Panc1 (cell line): Measurements from ENCODE around the gene CALD1.

Experiments used
- POLR2AphosphoS5 ChIP-seq: IDR thresholded peaks from 2 replicates; pipeline ENCODE4 v1.6.1; 2012; ENCODE audit warnings: mild to moderate bottlenecking, low read depth, low read length, moderate library complexity
- SIN3A ChIP-seq: IDR thresholded peaks from 2 replicates; pipeline ENCODE4 v1.6.1; 2012; ENCODE audit warnings: low read depth, mild to moderate bottlenecking, low read length, moderate library complexity, borderline replicate concordance; ENCODE audit not compliant: insufficient read depth
- TCF7L2 ChIP-seq: IDR thresholded peaks from 2 replicates; pipeline ENCODE4 v1.6.1; 2011; ENCODE audit warnings: mild to moderate bottlenecking, low read depth, low read length, inconsistent platforms
- TF ChIP-seq, protein P1 (sequence below): fragments of 450-650 bp; IDR thresholded peaks from 2 replicates; pipeline ENCODE4 v1.5.1; 2017; ENCODE audit warnings: mild to moderate bottlenecking
- TF ChIP-seq, protein P2 (sequence below), 2 experiments: IDR thresholded peaks; 2 replicates each; pipeline ENCODE4 v1.6.1; 2011 to 2012; ENCODE audit warnings: low read depth in 2 of 2, control low read depth in 1 of 2, low read length in 1 of 2, mild to moderate bottlenecking in 1 of 2, moderate library complexity in 1 of 2; ENCODE audit not compliant: insufficient read depth in 1 of 2

DNA sequence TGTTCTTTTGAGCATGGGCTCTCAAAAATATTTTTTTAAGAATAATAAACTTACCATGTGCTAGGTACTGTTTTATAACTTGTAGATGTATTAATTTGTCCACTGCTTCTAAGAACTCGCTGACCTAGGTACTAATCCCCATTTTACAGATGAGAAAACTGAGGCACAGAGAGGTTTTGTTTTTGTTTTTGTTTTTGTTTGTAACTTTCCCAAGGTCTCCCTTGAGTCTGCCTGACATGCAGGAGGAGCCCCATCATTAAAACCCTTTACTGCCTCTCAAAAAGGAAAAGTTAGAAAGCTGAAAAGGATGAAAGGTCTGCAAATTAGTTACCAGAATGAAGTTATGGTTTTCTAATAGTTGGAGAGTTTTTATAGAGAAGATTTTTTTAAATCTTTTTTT lies 168.4 kb downstream of the CALD1 start:
- TF ChIP-seq, protein P1, sequence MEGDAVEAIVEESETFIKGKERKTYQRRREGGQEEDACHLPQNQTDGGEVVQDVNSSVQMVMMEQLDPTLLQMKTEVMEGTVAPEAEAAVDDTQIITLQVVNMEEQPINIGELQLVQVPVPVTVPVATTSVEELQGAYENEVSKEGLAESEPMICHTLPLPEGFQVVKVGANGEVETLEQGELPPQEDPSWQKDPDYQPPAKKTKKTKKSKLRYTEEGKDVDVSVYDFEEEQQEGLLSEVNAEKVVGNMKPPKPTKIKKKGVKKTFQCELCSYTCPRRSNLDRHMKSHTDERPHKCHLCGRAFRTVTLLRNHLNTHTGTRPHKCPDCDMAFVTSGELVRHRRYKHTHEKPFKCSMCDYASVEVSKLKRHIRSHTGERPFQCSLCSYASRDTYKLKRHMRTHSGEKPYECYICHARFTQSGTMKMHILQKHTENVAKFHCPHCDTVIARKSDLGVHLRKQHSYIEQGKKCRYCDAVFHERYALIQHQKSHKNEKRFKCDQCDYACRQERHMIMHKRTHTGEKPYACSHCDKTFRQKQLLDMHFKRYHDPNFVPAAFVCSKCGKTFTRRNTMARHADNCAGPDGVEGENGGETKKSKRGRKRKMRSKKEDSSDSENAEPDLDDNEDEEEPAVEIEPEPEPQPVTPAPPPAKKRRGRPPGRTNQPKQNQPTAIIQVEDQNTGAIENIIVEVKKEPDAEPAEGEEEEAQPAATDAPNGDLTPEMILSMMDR = no peak
- no peak for TF ChIP-seq POLR2AphosphoS5
- TF ChIP-seq, protein P2, sequence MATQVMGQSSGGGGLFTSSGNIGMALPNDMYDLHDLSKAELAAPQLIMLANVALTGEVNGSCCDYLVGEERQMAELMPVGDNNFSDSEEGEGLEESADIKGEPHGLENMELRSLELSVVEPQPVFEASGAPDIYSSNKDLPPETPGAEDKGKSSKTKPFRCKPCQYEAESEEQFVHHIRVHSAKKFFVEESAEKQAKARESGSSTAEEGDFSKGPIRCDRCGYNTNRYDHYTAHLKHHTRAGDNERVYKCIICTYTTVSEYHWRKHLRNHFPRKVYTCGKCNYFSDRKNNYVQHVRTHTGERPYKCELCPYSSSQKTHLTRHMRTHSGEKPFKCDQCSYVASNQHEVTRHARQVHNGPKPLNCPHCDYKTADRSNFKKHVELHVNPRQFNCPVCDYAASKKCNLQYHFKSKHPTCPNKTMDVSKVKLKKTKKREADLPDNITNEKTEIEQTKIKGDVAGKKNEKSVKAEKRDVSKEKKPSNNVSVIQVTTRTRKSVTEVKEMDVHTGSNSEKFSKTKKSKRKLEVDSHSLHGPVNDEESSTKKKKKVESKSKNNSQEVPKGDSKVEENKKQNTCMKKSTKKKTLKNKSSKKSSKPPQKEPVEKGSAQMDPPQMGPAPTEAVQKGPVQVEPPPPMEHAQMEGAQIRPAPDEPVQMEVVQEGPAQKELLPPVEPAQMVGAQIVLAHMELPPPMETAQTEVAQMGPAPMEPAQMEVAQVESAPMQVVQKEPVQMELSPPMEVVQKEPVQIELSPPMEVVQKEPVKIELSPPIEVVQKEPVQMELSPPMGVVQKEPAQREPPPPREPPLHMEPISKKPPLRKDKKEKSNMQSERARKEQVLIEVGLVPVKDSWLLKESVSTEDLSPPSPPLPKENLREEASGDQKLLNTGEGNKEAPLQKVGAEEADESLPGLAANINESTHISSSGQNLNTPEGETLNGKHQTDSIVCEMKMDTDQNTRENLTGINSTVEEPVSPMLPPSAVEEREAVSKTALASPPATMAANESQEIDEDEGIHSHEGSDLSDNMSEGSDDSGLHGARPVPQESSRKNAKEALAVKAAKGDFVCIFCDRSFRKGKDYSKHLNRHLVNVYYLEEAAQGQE (IDR thresholded peaks at IDR 0.05; ENCODE audit: insufficient read depth in 1 of 2, low read depth in 2 of 2, low read length in 1 of 2) = no peak
- TF ChIP-seq SIN3A = no peak
- TF ChIP-seq TCF7L2 = no peak
